Activated T-cell treated with anti-CD3 and anti-CD28 coated beads, Interleukin-2, amount 50 U/mL, for 4 hours (primary cell): Measurements from ENCODE around the gene TSHZ1. TPM values are rescaled to one million over a fixed set of nuclear protein-coding genes. Genes with fewer than 3 reads are reported as not detected.
"Not testable (repeated sequence)": the region's sequence is repeated elsewhere in the genome, so short reads cannot be mapped to it uniquely, and the experiment has no call there.

ENCODE experiments used
- ATAC-seq, 2 donors: fragments of 200-7000 bp; cut with Tn5 transposase; one replicate each; pipeline ENCODE4 v1.10.0; 2021
- DNase-seq: peaks from one replicate; pipeline ENCODE4 v3.0.0-alpha.2; 2020
- H3K27me3 Mint-ChIP-seq: one replicate; pipeline ENCODE4 v1.8.0; 2021; ENCODE audit warnings: low read depth, mixed read lengths
- H3K36me3 Mint-ChIP-seq: one replicate; pipeline ENCODE4 v1.8.0; 2022; ENCODE audit warnings: mixed read lengths; ENCODE audit not compliant: insufficient read depth
- H3K4me1 Mint-ChIP-seq: one replicate; pipeline ENCODE4 v1.8.0; 2021; ENCODE audit warnings: low read depth, mixed read lengths
- H3K4me3 Mint-ChIP-seq: one replicate; pipeline ENCODE4 v1.8.0; 2021; ENCODE audit warnings: mild to moderate bottlenecking, moderate library complexity, mixed read lengths
- H3K9me3 Mint-ChIP-seq: one replicate; pipeline ENCODE4 v1.8.0; 2021; ENCODE audit warnings: mixed read lengths
- total RNA-seq, 3 donors: library from RNA; stranded (reverse); gene quantifications; one replicate each; pipeline ENCODE4 v1.2.1, GENCODE V29; 2021

Gene TSHZ1
- total RNA-seq, 3 donors from 2014 or later, result 10.8 to 13.6 (median 12.5) TPM

DNA sequence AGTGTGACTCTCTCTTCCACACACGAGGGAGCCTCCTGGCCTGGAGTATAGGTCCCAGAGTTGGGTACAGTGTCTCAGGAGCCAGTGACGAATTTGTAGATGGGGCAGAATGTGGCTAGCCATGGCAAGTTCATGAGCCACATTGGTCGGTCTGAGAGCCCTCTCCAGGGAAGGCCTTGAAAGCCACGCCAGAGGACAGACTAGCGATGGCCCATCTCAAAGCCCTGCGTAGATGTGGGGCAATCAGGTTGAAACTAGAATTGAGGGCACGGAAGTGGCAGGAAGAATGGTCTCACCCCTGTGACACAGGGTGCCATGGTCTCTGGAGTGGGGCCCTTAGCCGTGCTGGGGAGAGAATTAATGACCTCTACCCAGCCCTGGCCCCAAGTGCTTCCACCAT is 106.2 kb downstream of the TSHZ1 start:
- Mint-ChIP-seq H3K27me3 (no peaks in the 10 kb centered on the region), H3K36me3 (no peaks in the 10 kb centered on the region), H3K4me3 (no peak overlapping the region), H3K4me1 (no peaks in the 10 kb centered on the region), H3K9me3 (no peaks in the 10 kb centered on the region)
- no peak for ATAC-seq
- DNase-seq, result no peak

DNA sequence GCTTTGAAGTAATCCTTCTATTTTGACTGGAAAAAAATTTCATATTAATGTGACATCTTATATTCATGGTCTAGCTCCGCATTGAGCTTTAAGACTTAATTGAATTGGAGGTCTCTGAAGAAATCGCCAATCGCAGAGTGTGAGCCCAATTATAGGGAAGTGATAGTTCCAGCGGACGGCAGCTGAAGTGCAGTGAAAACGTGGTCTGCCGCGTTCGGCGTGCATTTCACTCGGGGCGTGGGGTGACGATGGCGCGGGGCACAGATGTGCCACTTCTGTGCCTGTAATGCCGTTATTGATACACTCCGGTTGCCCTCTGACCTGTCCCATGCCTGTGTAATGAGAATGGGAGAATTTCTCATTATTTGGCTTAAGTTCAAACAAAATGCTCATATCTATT is 106.7 kb downstream of the TSHZ1 start:
- ATAC-seq (no peak), DNase-seq (no peak)
- no peak overlapping the region for H3K4me3 Mint-ChIP-seq
- no peaks in the 10 kb centered on the region for H3K9me3 Mint-ChIP-seq
- H3K27me3 Mint-ChIP-seq, result no peaks in the 10 kb centered on the region
- H3K36me3 Mint-ChIP-seq, result no peaks in the 10 kb centered on the region
- no peaks in the 10 kb centered on the region for H3K4me1 Mint-ChIP-seq

DNA sequence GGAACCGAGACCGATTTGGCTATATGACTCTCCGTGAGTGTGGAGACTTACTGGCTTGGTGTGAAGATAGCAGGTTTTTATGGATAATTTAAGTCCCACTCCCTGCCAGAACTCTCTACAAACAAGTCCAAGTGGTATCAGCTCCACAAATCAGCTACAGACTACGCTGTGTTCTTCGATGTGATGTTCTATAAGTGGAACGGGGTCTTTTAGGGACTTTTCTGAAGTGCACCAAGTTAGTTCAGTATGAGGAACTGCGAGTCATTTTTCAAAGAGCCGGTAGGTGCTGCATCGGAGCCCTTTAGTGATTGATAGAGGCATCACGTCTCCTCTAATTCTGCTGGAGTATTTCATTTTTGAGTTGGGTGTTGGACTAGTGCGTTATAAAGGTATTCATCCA is 107.1 kb downstream of the TSHZ1 start:
- Mint-ChIP-seq H3K4me1 (no peaks in the 10 kb centered on the region), H3K9me3 (no peaks in the 10 kb centered on the region), H3K4me3 (no peak overlapping the region), H3K27me3 (no peaks in the 10 kb centered on the region), H3K36me3 (no peaks in the 10 kb centered on the region)
- ATAC-seq, result no peak
- no peak for DNase-seq

DNA sequence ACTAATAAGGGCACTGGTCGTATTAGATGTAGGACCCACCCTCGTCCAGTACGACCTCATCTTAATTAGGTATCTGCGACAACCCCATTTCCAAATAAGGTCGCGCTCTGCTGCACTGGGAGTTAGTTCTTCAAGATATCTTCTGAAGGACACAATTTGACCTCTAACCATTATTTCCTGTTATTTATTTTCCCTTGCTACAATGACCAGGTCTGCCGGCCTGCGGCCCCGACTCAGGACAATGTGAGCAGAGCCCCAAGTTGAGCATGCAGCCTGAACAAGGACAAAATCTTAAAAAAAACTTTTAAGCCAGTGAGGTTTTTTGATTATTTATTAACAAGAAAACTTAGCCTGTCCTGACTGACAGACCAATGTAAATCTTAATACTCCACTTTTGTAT is 109.3 kb downstream of the TSHZ1 start:
- DNase-seq (no peak), ATAC-seq (no peak)
- Mint-ChIP-seq H3K4me3 (no peak overlapping the region), H3K4me1 (no peaks in the 10 kb centered on the region), H3K9me3 (no peaks in the 10 kb centered on the region), H3K36me3 (no peaks in the 10 kb centered on the region), H3K27me3 (peaks cover 2% of the 10 kb centered on the region)

DNA sequence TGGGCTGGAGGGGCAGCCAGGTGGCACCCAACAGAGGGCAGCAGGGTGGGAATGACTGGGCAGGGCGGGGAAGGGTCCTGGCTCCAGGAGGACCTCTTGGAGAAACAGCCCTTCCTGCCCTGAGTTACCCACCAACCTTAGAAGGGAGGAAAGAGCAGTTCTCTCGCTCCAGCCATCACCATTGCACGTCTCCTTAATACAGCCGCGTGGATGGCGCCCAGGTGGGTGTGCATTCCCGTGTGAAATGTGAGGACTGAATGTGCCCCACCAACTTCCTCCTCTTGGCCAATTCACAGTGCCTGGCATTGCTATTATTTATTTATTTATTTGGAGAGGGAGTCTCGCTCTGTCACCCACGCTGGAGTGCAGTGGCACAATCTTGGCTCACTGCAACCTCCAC is 109.9 kb downstream of the TSHZ1 start:
- H3K27me3 Mint-ChIP-seq, result peaks cover 2% of the 10 kb centered on the region
- no peaks in the 10 kb centered on the region for H3K36me3 Mint-ChIP-seq
- no peak for DNase-seq
- no peak for ATAC-seq
- H3K4me1 Mint-ChIP-seq, result no peaks in the 10 kb centered on the region
- no peak overlapping the region for H3K4me3 Mint-ChIP-seq
- peaks cover 4% of the 10 kb centered on the region for H3K9me3 Mint-ChIP-seq

DNA sequence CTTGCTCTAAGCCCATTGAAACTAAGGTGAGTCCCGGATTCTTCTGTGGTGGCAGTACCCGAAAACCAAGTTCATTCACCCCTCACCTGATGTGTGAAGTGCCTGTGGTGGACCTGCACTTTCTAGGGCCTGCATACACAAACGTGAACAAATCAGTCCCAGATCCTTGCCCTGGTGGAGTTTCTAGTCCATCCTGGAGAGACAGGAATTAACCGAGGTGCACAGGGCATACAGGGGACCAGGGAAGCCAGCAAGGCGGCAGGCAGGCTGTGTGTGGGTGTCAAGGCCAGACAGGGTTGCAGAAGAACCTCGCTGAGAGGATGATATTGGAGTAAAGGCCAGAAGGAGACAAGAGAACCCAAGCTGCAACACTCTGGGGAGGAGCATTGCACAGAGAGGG is 110.8 kb downstream of the TSHZ1 start:
- no peak overlapping the region for H3K4me3 Mint-ChIP-seq
- peaks cover 11% of the 10 kb centered on the region for H3K9me3 Mint-ChIP-seq
- no peak for DNase-seq
- ATAC-seq, result no peak
- H3K36me3 Mint-ChIP-seq, result peaks cover 2% of the 10 kb centered on the region
- no peaks in the 10 kb centered on the region for H3K4me1 Mint-ChIP-seq
- H3K27me3 Mint-ChIP-seq, result peaks cover 2% of the 10 kb centered on the region

DNA sequence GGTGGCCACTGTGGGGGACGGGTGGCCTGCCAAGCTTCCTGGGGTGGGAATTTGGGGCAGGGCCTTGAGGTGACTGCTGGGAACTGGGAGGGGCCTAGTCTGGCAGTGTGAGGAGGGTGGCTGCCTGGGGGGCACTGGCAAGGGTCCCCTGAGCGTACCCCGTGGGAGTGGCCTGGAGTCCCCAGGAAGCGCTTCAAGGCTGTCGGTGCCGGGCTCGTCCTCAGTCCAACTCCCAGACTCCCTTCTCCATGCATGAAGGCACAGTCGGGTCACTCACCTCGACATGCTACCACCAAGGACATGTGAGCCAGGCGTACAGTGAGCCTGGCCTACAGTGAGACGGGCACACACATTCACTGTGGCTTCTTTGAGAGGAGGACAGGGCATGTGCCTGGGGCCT is 111.6 kb downstream of the TSHZ1 start:
- peaks cover 13% of the 10 kb centered on the region for H3K9me3 Mint-ChIP-seq
- H3K36me3 Mint-ChIP-seq, result peaks cover 2% of the 10 kb centered on the region
- no peak for DNase-seq
- no peak overlapping the region for H3K4me3 Mint-ChIP-seq
- peaks cover 2% of the 10 kb centered on the region for H3K27me3 Mint-ChIP-seq
- no peak for ATAC-seq
- H3K4me1 Mint-ChIP-seq, result no peaks in the 10 kb centered on the region

DNA sequence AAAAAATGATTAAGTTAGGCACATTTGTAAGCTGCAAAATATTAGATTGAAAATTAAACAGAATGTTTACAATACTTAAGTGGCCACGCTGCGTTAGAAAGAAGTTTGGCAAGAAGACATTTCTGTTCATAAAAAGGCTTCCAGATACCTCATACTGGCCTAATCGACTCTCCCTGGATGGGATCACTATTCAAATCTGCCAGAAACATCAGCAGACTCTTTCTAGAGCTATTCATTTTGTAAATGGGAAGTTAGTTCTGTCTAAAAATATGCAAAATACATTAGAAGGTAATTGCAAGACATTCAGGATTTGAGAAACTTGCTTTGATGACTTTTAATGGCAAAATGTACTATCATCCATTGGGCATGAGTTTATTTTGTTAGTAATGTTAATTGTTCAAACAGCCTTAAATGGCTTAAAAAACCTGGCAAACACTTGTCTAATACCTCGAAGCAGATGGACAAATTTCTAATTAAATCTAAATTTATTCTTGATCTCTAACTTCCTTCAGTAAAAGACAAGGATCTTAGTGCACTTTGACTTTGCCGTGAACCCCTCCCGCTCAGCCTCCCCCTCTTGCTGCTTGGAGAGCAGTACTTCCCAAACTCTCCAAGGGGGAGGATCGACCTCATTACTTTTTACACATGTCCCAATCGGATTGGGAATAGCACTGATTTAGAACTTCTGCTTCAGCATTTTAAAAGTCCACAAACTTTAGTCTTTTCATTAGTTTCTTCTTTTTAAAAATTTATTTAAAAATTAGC is 113.4 kb downstream of the TSHZ1 start:
- DNase-seq (no peak), ATAC-seq (no peak)
- Mint-ChIP-seq H3K4me3 (no peak overlapping the region), H3K36me3 (peaks cover 2% of the 10 kb centered on the region), H3K4me1 (no peaks in the 10 kb centered on the region), H3K27me3 (peaks cover 2% of the 10 kb centered on the region), H3K9me3 (peaks cover 20% of the 10 kb centered on the region)

DNA sequence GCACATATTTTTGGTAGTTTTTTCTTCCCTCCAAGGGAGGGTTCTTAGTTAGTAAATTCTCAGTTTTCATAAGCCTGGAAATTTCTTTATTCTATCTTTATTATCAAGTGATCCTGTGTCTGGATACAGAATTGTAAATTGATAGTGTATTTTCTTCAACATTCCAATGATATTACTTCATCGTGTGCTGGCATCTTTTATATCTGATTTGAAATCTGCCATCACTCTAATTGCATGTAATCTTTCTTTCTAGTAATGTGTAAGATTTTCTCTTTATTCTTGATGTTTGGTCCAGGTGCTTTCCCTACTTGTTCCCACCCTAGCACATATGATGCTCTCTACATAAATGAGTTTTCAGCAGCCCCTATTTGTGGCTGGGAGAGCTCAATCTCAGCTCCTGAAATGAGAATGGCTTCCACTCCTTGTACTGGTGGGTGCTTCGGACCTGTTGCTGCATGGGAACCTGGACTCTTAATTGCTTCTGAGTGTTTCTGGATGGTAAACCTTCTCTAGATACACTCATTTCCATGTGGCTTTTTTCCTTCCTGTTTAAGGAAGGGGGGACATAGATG is 114.2 kb downstream of the TSHZ1 start:
- Mint-ChIP-seq H3K9me3 (peaks cover 20% of the 10 kb centered on the region), H3K36me3 (peaks cover 2% of the 10 kb centered on the region), H3K4me3 (no peak overlapping the region), H3K27me3 (peaks cover 2% of the 10 kb centered on the region), H3K4me1 (no peaks in the 10 kb centered on the region)
- no peak for DNase-seq
- ATAC-seq, result no peak

DNA sequence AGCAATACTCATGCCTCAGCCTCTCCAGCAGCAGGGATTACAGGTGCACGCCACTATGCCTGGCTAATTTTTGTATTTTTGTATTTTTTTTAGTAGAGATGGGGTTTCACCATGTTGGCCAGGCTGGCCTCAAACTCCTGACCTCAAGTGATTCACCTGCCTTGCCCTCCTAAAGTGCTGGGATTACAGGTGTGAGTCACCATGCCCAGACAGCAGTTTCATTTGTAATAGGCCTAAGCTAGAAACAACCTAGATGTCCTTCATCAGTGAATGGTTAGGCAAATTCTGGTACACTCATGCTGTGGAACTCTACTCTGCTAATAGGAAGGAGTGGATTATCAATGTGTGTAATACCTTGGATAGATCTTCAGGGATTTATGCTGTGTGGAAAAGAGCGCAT is 119.2 kb downstream of the TSHZ1 start:
- not testable (repeated sequence) for H3K27me3 Mint-ChIP-seq, H3K4me1 Mint-ChIP-seq, ATAC-seq, H3K36me3 Mint-ChIP-seq, DNase-seq, H3K4me3 Mint-ChIP-seq
- H3K9me3 Mint-ChIP-seq, result peaks cover 20% of the 10 kb centered on the region

DNA sequence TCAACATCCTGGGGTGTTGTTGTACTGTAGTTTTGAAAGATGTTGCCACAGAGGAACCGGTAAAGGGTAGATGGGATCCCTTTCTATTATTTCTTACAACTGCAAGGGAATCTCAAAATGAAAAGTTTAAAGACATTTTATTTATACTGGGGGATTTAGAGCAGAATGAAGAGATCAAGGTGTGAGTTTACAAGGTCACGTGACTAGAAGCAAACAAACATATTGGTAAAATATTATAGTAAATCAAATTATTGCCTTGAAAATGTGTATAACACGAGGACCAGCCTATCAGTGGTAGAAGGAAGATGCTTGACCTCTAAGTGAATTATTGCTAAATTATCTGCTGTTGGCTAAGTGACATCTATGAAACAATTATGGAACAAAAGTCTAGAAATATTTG is 119.7 kb downstream of the TSHZ1 start:
- DNase-seq, result no peak
- Mint-ChIP-seq H3K36me3 (peaks cover 2% of the 10 kb centered on the region), H3K4me1 (no peaks in the 10 kb centered on the region), H3K4me3 (no peak overlapping the region), H3K9me3 (peaks cover 18% of the 10 kb centered on the region), H3K27me3 (no peaks in the 10 kb centered on the region)
- no peak for ATAC-seq

DNA sequence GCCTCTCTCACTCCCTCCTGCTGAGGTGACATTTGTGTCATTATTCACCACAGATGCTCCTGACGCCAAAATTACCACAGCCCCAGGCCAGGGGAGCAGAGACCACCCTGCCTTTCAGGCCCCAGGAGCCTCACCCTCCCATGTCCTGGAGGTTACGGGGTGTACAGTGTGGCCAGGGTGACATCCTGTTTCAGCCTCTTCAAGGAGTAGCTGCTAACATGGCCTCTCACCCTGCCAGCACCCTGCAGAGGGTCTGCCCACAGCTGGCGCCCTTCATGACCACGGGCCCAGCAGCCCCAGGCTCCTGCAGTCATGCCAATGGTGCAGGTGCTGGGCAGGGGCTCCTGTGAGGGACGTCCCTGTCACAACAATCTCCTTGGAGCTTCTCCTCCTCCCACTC is 124.3 kb downstream of the TSHZ1 start:
- Mint-ChIP-seq H3K9me3 (no peaks in the 10 kb centered on the region), H3K36me3 (no peaks in the 10 kb centered on the region), H3K4me3 (no peak overlapping the region), H3K27me3 (no peaks in the 10 kb centered on the region), H3K4me1 (no peaks in the 10 kb centered on the region)
- DNase-seq (no peak), ATAC-seq (no peak)

DNA sequence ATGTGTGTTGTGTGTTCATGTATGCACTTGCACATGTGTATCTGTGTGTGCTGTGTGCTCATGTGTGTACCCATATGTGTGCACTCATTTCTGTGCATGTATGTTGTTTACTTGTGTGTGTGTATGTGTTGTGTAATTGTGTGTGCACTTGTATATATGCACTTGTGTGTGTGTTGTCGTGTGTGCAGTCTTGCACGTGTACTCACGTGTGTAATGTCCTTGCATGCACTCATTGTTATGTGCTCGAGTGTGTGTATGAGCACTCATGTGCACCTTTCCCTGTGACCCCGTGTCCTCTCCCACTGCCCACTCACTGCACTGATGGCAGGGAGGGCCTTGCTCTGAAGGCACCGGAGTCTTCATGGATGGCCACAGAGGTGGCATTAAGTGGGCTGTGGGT is 124.9 kb downstream of the TSHZ1 start:
- no peak for DNase-seq
- no peak for ATAC-seq
- Mint-ChIP-seq H3K4me1 (no peaks in the 10 kb centered on the region), H3K4me3 (no peak overlapping the region), H3K27me3 (no peaks in the 10 kb centered on the region), H3K36me3 (no peaks in the 10 kb centered on the region), H3K9me3 (no peaks in the 10 kb centered on the region)

DNA sequence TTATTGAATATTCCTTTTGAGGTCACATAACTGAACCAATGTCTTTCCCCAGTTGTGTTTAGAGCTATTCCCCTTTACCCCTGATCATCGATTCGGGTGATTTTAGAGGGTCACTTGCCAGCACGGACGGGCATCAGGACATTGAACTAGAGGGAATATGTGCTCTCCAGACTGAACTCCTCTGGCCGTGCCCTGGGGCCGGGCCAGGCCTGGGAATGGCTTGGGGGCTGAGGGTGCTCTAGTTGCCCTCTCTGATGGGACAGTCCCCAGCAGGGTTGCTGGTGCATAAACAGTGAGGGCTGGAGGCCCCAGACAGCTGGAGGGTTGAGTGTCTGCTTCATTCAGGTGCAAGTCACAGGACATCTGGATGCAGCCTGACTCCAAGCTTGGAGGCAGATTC is 126.2 kb downstream of the TSHZ1 start:
- ATAC-seq (no peak), DNase-seq (no peak)
- Mint-ChIP-seq H3K4me3 (no peak overlapping the region), H3K9me3 (no peaks in the 10 kb centered on the region), H3K36me3 (no peaks in the 10 kb centered on the region), H3K4me1 (no peaks in the 10 kb centered on the region), H3K27me3 (no peaks in the 10 kb centered on the region)

DNA sequence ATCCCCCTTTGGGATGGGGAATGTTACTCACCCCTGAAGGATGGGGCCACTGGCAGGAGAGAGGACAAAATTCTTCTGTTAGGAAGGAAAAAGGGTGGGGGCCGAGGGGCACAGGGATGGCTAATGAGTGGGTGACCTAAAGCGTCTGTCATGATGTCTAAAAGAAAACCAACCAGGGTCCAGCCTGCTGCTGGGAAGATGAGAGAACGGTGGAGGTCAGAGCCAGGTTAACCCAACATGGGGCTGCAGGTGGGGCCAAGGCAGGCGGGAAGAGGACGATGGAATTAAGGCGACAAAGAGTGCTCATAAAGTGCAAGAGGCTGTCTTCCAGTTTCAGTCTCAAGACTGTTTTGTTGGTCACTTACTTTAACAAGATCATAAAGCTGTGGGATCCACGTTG is 126.8 kb downstream of the TSHZ1 start:
- no peaks in the 10 kb centered on the region for H3K27me3 Mint-ChIP-seq
- H3K36me3 Mint-ChIP-seq, result no peaks in the 10 kb centered on the region
- H3K4me1 Mint-ChIP-seq, result no peaks in the 10 kb centered on the region
- DNase-seq, result no peak
- no peak overlapping the region for H3K4me3 Mint-ChIP-seq
- H3K9me3 Mint-ChIP-seq, result no peaks in the 10 kb centered on the region
- ATAC-seq, result no peak
